ENCODE data around the gene SHROOM3.

DNA sequence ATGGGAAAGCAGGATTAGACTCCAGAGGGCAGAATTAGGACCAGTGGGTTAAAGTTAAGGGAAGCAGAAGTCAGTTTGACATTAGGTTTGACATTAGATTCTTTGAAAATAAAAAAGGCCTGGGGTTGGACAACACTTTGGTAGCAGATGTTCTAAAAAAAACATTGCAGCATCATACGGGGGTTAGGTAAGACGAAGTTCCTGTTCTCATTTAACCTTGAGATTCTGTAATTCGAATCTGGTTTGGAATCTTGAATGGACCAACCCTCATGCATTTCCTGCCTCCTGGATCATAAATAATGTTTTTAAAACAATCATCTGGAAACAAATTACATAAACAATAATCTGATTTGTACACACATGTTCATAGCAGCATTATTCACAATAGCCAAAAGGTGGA lies 181.0 kb downstream of the SHROOM3 start:
- TF ChIP-seq, protein P1, sequence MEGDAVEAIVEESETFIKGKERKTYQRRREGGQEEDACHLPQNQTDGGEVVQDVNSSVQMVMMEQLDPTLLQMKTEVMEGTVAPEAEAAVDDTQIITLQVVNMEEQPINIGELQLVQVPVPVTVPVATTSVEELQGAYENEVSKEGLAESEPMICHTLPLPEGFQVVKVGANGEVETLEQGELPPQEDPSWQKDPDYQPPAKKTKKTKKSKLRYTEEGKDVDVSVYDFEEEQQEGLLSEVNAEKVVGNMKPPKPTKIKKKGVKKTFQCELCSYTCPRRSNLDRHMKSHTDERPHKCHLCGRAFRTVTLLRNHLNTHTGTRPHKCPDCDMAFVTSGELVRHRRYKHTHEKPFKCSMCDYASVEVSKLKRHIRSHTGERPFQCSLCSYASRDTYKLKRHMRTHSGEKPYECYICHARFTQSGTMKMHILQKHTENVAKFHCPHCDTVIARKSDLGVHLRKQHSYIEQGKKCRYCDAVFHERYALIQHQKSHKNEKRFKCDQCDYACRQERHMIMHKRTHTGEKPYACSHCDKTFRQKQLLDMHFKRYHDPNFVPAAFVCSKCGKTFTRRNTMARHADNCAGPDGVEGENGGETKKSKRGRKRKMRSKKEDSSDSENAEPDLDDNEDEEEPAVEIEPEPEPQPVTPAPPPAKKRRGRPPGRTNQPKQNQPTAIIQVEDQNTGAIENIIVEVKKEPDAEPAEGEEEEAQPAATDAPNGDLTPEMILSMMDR (IDR thresholded peaks at IDR 0.05) = no peak
- no peak for TF ChIP-seq POLR2A (IDR thresholded peaks at IDR 0.05)
